Body of pancreas (tissue), 4 donors: ENCODE data around the gene TOB2. TPM values are rescaled to one million over a fixed set of nuclear protein-coding genes. Genes with fewer than 3 reads are reported as not detected.
"Not testable (repeated sequence)": the region's sequence is repeated elsewhere in the genome, so short reads cannot be mapped to it uniquely, and the experiment has no call there.

Experiments used
- ATAC-seq: fragments of 150-250 bp; one replicate; pipeline ENCODE4 v1.9.1; 2016
- DNase-seq, 4 donors: peaks; one replicate each; pipeline ENCODE4 v3.0.0-alpha.2; 2019
- H3K27ac ChIP-seq, 4 donors: fragments of 200-600 bp; sonication (generic); 1 replicate in 3 of 4; 2 replicates in 1 of 4; pipeline versions ENCODE4 v1.5.1 to v1.6.1; 2016 to 2019; ENCODE audit warnings: mild to moderate bottlenecking in 1 of 4, mixed read lengths in 1 of 4, moderate library complexity in 1 of 4
- H3K27me3 ChIP-seq, 2 donors: fragments of 200-600 bp; sonication (generic); one replicate each; pipeline ENCODE4 v1.6.0; 2016; ENCODE audit warnings: mild to moderate bottlenecking in 1 of 2
- H3K36me3 ChIP-seq, 2 donors: fragments of 200-600 bp; sonication (generic); replicated peaks in 1 of 2; 2 replicates each; pipeline ENCODE4 v1.5.1; 2016; ENCODE audit warnings: low read depth in 2 of 2; ENCODE audit not compliant: insufficient read depth in 1 of 2
- H3K4me1 ChIP-seq: fragments of 200-600 bp; sonication (generic); one replicate; pipeline ENCODE4 v1.6.0; 2016
- H3K4me3 ChIP-seq, 2 donors: fragments of 200-600 bp; sonication (generic); 1 replicate in 1 of 2; 2 replicates in 1 of 2; pipeline ENCODE4 v1.5.1; 2016 to 2019
- H3K9me3 ChIP-seq, 3 donors: fragments of 200-600 bp; sonication (generic); 1 replicate in 2 of 3; 2 replicates in 1 of 3; pipeline ENCODE4 v1.5.1; 2016
- POLR2A ChIP-seq, 3 donors: fragments of 450-650 bp; IDR thresholded peaks; one replicate each; pipeline ENCODE4 v1.6.1; 2016; ENCODE audit warnings: antibody characterized with exemption in 3 of 3, mild to moderate bottlenecking in 2 of 3
- WGBS, 2 donors: methylation state at CpG; one replicate each; pipeline ENCODE4 v1.1.5; 2017; 5-methylcytosine and 5-hydroxymethylcytosine counted together
- intact Hi-C: fragments of 100-400 bp; cut with DNase I; formaldehyde crosslinking; loops from one replicate; pipeline ENCODE4 v1.15.1; 2023
- total RNA-seq, 2 donors: library from RNA; depleted of rRNA; stranded (reverse); fragments of >200 nt; gene quantifications; one replicate each; pipeline ENCODE4 v1.1.0, GENCODE V29; 2016
- TF ChIP-seq, protein P1 (sequence below), 7 experiments: fragments of 450-650 bp in 4 of 7; fragments of 200-600 bp in 3 of 7; sonication (generic) in 3 of 7; IDR thresholded peaks; one replicate each; pipeline ENCODE4 v1.5.1; 2016 to 2019; ENCODE audit warnings: antibody characterized with exemption in 7 of 7

The TOB2 gene
- total RNA-seq, 2 donors from 2014 or later: 23.1 to 27.2 TPM

DNA sequence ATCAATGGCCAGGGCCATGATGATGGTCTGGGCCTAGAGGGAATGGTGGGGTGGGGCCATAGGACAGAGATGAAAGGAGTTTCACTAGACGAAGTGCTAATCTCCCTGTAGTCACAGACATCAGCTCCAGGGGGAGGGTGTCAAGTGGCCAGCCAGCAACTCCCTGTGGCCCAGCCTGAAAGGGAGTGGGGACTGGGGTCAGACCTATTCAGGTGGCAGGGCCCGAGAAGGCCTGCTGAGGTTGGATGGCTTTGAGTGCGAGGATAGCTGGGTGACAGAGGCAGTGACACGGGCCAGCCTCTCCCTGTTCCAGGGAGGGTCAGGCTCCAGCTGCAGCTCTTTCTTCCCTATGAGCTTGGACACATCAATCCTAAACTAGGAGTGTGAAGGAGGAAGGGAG, 11.0 kb downstream of the TOB2 start:
- intact Hi-C loops: no loop called here
- no peaks in the 10 kb centered on the region for H3K9me3 ChIP-seq
- peak overlapping the region in 1 of 4 donors; percentile 28 for H3K27ac ChIP-seq
- 61 to 69% methylated on average over 3 to 4 of the region's 4 CpGs for WGBS, 2 donors
- TF ChIP-seq, protein P1, sequence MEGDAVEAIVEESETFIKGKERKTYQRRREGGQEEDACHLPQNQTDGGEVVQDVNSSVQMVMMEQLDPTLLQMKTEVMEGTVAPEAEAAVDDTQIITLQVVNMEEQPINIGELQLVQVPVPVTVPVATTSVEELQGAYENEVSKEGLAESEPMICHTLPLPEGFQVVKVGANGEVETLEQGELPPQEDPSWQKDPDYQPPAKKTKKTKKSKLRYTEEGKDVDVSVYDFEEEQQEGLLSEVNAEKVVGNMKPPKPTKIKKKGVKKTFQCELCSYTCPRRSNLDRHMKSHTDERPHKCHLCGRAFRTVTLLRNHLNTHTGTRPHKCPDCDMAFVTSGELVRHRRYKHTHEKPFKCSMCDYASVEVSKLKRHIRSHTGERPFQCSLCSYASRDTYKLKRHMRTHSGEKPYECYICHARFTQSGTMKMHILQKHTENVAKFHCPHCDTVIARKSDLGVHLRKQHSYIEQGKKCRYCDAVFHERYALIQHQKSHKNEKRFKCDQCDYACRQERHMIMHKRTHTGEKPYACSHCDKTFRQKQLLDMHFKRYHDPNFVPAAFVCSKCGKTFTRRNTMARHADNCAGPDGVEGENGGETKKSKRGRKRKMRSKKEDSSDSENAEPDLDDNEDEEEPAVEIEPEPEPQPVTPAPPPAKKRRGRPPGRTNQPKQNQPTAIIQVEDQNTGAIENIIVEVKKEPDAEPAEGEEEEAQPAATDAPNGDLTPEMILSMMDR (IDR thresholded peaks at IDR 0.05): no peak
- no peak for TF ChIP-seq POLR2A (IDR thresholded peaks at IDR 0.05)
- H3K4me3 ChIP-seq: no peak overlapping the region
- H3K4me1 ChIP-seq: peaks cover 58% of the 10 kb centered on the region
- DNase-seq (no peak), ATAC-seq (no peak)
- peaks cover 17% of the 10 kb centered on the region in 2 donors for H3K36me3 ChIP-seq
- no peaks in the 10 kb centered on the region for H3K27me3 ChIP-seq

DNA sequence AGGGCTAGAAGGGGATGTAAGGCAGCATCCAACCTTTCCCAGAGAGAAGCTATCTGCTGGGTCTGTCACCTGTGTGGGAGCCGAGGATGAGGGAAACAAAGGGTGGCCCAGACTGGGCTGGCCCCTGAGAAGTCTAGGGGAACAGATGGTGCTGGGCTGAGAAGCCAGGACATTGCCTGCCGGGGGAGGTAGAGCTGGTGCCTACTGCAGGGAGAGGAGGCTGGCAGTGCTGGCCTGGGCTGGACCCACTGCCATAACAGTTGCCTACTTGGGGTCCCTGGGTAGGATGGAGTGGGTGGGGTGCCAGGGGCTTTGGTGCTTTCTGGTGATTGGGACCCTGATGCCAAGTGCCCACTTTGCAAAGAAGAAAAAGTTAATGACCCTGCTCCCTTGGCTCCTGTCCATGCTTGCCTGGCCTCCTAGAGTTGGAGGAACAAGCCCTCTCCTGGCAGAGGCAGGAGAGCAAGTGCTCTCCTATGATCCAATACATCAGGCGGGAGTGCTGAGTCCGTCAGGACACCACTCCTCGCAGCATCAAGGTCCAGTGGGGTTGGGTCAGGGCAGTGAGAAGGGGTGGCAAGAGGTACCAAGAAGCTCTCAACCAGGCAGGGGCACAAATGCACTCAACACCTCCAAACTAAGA, 12.1 kb downstream of the TOB2 start:
- ATAC-seq, H3K27me3 ChIP-seq, H3K4me3 ChIP-seq, H3K9me3 ChIP-seq, intact Hi-C loops: not testable (repeated sequence)
- Histone ChIP-seq H3K4me1 (peaks cover 47% of the 10 kb centered on the region), H3K36me3 (peaks cover 17% of the 10 kb centered on the region in 2 donors), H3K27ac (peak overlapping the region in 2 of 4 donors; percentile 17 to 24)
- DNase-seq: peak in 1 of 4 donors; percentile 18
- WGBS, 2 donors: 68 to 82% methylated on average over 3 to 5 of the region's 5 CpGs

- DNase-seq, H3K27me3 ChIP-seq, H3K27ac ChIP-seq, intact Hi-C loops, H3K9me3 ChIP-seq, H3K4me3 ChIP-seq, ATAC-seq: not testable (repeated sequence)
- Histone ChIP-seq H3K36me3 (peaks cover 17% of the 10 kb centered on the region in 2 donors), H3K4me1 (peaks cover 39% of the 10 kb centered on the region)
- WGBS, 2 donors: 59 to 67% methylated on average over 1 of the region's 1 CpG
Measured at GRCh38 chr22:41433480-41433879, 13.1 kb downstream of the TOB2 start.

GRCh38 chr22:41431656-41432055, 14.9 kb downstream of the TOB2 start:
- H3K27me3 ChIP-seq: no peaks in the 10 kb centered on the region
- peaks cover 34% of the 10 kb centered on the region for H3K4me1 ChIP-seq
- ATAC-seq (no peak), DNase-seq (no peak)
- no peak overlapping the region for H3K27ac ChIP-seq
- H3K4me3 ChIP-seq: no peak overlapping the region
- intact Hi-C loops: no loop called here
- no peaks in the 10 kb centered on the region for H3K9me3 ChIP-seq
- TF ChIP-seq POLR2A (IDR thresholded peaks at IDR 0.05): no peak
- TF ChIP-seq, protein P1 (IDR thresholded peaks at IDR 0.05): no peak
- 88 to 92% methylated on average over 2 to 6 of the region's 6 CpGs for WGBS, 2 donors
- H3K36me3 ChIP-seq: peaks cover 11 to 13% of the 10 kb centered on the region in 2 donors

- 98 to 100% methylated on average over 8 of the region's 8 CpGs for WGBS, 2 donors
- Histone ChIP-seq H3K27me3 (no peaks in the 10 kb centered on the region), H3K4me1 (peaks cover 20% of the 10 kb centered on the region), H3K4me3 (no peak overlapping the region), H3K36me3 (peaks cover 0 to 3% of the 10 kb centered on the region in 2 donors), H3K9me3 (no peaks in the 10 kb centered on the region), H3K27ac (no peak overlapping the region)
- intact Hi-C loops: no loop called here
- TF ChIP-seq POLR2A (IDR thresholded peaks at IDR 0.05): no peak
- TF ChIP-seq, protein P1 (IDR thresholded peaks at IDR 0.05): no peak
- no peak for ATAC-seq
- no peak for DNase-seq
Measured at GRCh38 chr22:41429951-41430332, 16.7 kb downstream of the TOB2 start.
